HepG2 (cell line): Measurements from ENCODE around the gene P4HTM. TPM values are rescaled to one million over a fixed set of nuclear protein-coding genes. Genes with fewer than 3 reads are reported as not detected.

ENCODE experiments used
- CENPX ChIP-seq: sonication (generic); formaldehyde crosslinking; IDR thresholded peaks from 2 replicates; pipeline ENCODE4 v1.9.0; 2021; ENCODE audit warnings: mild to moderate bottlenecking, missing genetic modification reagents, moderate library complexity
- ELF4 ChIP-seq: sonication (generic); formaldehyde crosslinking; IDR thresholded peaks from 2 replicates; pipeline ENCODE4 v1.5.0; 2020; ENCODE audit warnings: missing genetic modification reagents, mild to moderate bottlenecking, moderate library complexity, borderline replicate concordance
- EP300 ChIP-seq, 3 experiments: sonication (generic) in 1 of 3; formaldehyde crosslinking in 1 of 3; IDR thresholded peaks; 2 replicates each; pipeline versions ENCODE4 v1.5.1 to v1.6.1; 2011 to 2020; ENCODE audit warnings: low read depth in 2 of 3, low read length in 2 of 3, borderline replicate concordance in 1 of 3, improper control_type of control experiment in 1 of 3, mild to moderate bottlenecking in 1 of 3, missing genetic modification reagents in 1 of 3, moderate library complexity in 1 of 3
- HES4 ChIP-seq: sonication (generic); formaldehyde crosslinking; IDR thresholded peaks from 2 replicates; pipeline ENCODE4 v1.9.0; 2021; ENCODE audit warnings: mild to moderate bottlenecking, missing genetic modification reagents, borderline replicate concordance
- HNRNPL ChIP-seq: fragments of 200-400 bp; formaldehyde crosslinking; IDR thresholded peaks from 2 replicates; pipeline ENCODE4 v1.6.1; 2017; ENCODE audit warnings: mild to moderate bottlenecking, low read depth, low read length
- HOXA7 ChIP-seq: sonication (generic); formaldehyde crosslinking; IDR thresholded peaks from 2 replicates; pipeline ENCODE4 v1.8.1; 2022; ENCODE audit warnings: mild to moderate bottlenecking, missing genetic modification reagents, moderate library complexity
- KDM2A ChIP-seq: sonication (generic); formaldehyde crosslinking; IDR thresholded peaks from 2 replicates; pipeline ENCODE4 v1.4.0; 2020; ENCODE audit warnings: low read depth, missing genetic modification reagents, borderline replicate concordance
- MXI1 ChIP-seq: IDR thresholded peaks from 3 replicates; pipeline ENCODE4 v1.6.1; 2012; ENCODE audit warnings: low read depth, low read length, inconsistent platforms, borderline replicate concordance
- NFKBIZ ChIP-seq: IDR thresholded peaks from 2 replicates; pipeline ENCODE4 v1.6.1; 2018; ENCODE audit warnings: missing genetic modification reagents, missing compliant biosample characterization
- RCOR2 ChIP-seq: IDR thresholded peaks from 2 replicates; pipeline ENCODE4 v1.6.1; 2016; ENCODE audit warnings: missing biosample characterization, missing genetic modification reagents
- REL ChIP-seq: sonication (generic); formaldehyde crosslinking; conservative IDR thresholded peaks from 2 replicates; pipeline ENCODE4 v1.8.0; 2022; ENCODE audit warnings: mild to moderate bottlenecking, missing genetic modification reagents, moderate library complexity
- RFXANK ChIP-seq: IDR thresholded peaks from 2 replicates; pipeline ENCODE4 v1.6.1; 2016
- TARDBP ChIP-seq: sonication (generic); formaldehyde crosslinking; IDR thresholded peaks from 2 replicates; pipeline ENCODE4 v1.8.0; 2022; ENCODE audit warnings: mild to moderate bottlenecking, missing genetic modification reagents
- XRCC5 ChIP-seq: fragments of 200-400 bp; formaldehyde crosslinking; optimal IDR thresholded peaks from 2 replicates; pipeline ENCODE3; 2017; ENCODE audit warnings: mild to moderate bottlenecking, low read length
- ZFAT ChIP-seq: sonication (generic); formaldehyde crosslinking; conservative IDR thresholded peaks from 2 replicates; pipeline ENCODE4 v1.8.1; 2023; ENCODE audit warnings: missing genetic modification reagents, inconsistent platforms
- ZNF143 ChIP-seq: sonication (generic); formaldehyde crosslinking; IDR thresholded peaks from 2 replicates; pipeline ENCODE4 v1.4.0; 2020; ENCODE audit warnings: missing genetic modification reagents
- ZNF264 ChIP-seq: sonication (generic); formaldehyde crosslinking; IDR thresholded peaks from 2 replicates; pipeline ENCODE4 v1.4.0; 2020; ENCODE audit warnings: missing genetic modification reagents
- ZNF484 ChIP-seq: sonication (generic); formaldehyde crosslinking; IDR thresholded peaks from 2 replicates; pipeline ENCODE4 v1.5.1; 2020; ENCODE audit warnings: mild to moderate bottlenecking, low read depth, missing genetic modification reagents, borderline replicate concordance
- ZNF558 ChIP-seq: sonication (generic); formaldehyde crosslinking; IDR thresholded peaks from 2 replicates; pipeline ENCODE4 v1.9.0; 2022; ENCODE audit warnings: mild to moderate bottlenecking, missing genetic modification reagents, borderline replicate concordance
- ZNF660 ChIP-seq: sonication (generic); formaldehyde crosslinking; IDR thresholded peaks from 2 replicates; pipeline ENCODE4 v1.5.1; 2020; ENCODE audit warnings: mild to moderate bottlenecking, low read depth, missing genetic modification reagents, borderline replicate concordance
- ZNF724P ChIP-seq: sonication (generic); formaldehyde crosslinking; IDR thresholded peaks from 2 replicates; pipeline ENCODE4 v1.8.0; 2022; ENCODE audit warnings: missing genetic modification reagents, borderline replicate concordance
- polyA plus RNA-seq, 8 experiments: library from polyadenylated mRNA; depleted of rRNA in 3 of 8; stranded (reverse) in 7 of 8; unstranded in 1 of 8; fragments of >200 nt; fragmentation: Illumina TruSeq in 4 of 8; extraction: Trizol in 4 of 8; gene quantifications; 2 replicates each; pipeline versions ENCODE4 v1.2.1 to v1.2.3, GENCODE V29; 2011 to 2016; ENCODE audit warnings: low read depth in 4 of 8, missing spikeins in 1 of 8, mixed read lengths in 1 of 8; ENCODE audit not compliant: insufficient read depth in 1 of 8
- total RNA-seq, 5 experiments: library from RNA; depleted of rRNA; stranded (reverse); fragments of >200 nt; fragmentation: Illumina TruSeq; extraction: Trizol; gene quantifications; 2 replicates each; pipeline ENCODE4 v1.2.3, GENCODE V29; 2016; ENCODE audit warnings: low read depth in 1 of 5
- TF ChIP-seq, protein P1 (sequence below): sonication (generic); formaldehyde crosslinking; IDR thresholded peaks from 2 replicates; pipeline ENCODE4 v1.4.0; 2020; ENCODE audit warnings: missing genetic modification reagents
- TF ChIP-seq, protein P2 (sequence below): fragments of 450-650 bp; IDR thresholded peaks from 2 replicates; pipeline ENCODE4 v1.6.1; 2016
- TF ChIP-seq, protein P3 (sequence below): sonication (generic); formaldehyde crosslinking; IDR thresholded peaks from 2 replicates; pipeline ENCODE4 v1.4.0; 2020; ENCODE audit warnings: missing genetic modification reagents

Gene P4HTM
- total and polyA plus RNA-seq, 2 of the 13 experiments (the other 11 are each of a cell fraction or from before 2014, with no cell fraction given) = 0.01 TPM; not detected in 1

GRCh38 chr3:49028673-49029562 lies 38.9 kb downstream of the P4HTM start, which contains the start of gene IMPDH2 (continued):
- TF ChIP-seq, protein P1, sequence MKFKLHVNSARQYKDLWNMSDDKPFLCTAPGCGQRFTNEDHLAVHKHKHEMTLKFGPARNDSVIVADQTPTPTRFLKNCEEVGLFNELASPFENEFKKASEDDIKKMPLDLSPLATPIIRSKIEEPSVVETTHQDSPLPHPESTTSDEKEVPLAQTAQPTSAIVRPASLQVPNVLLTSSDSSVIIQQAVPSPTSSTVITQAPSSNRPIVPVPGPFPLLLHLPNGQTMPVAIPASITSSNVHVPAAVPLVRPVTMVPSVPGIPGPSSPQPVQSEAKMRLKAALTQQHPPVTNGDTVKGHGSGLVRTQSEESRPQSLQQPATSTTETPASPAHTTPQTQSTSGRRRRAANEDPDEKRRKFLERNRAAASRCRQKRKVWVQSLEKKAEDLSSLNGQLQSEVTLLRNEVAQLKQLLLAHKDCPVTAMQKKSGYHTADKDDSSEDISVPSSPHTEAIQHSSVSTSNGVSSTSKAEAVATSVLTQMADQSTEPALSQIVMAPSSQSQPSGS = peak; percentile 98
- TF ChIP-seq NFKBIZ (peak; percentile 85), EP300 (IDR thresholded peaks at IDR 0.05; ENCODE audit: low read depth in 2 of 2, low read length in 2 of 2) (peak in 1 of 2 experiments; percentile 42; a peak in 1 of 4 replicates), EP300 (CRISPR knock-in tag; IDR thresholded peaks at IDR 0.05; ENCODE audit: borderline replicate concordance) (peak; percentile 63), ZNF724P (CRISPR knock-in tag) (peak; percentile 93; the same call in 1 of the 2 replicates), ZNF558 (CRISPR knock-in tag) (no peak; the same call in 1 of the 2 replicates), ZNF660 (CRISPR knock-in tag) (no peak), TARDBP (CRISPR knock-in tag) (peak; percentile 81), HES4 (peak; percentile 90), HOXA7 (no peak), CENPX (CRISPR knock-in tag) (no peak), ZFAT (CRISPR knock-in tag) (no peak), ZNF264 (peak; percentile 45; the same call in 1 of the 2 replicates), ELF4 (CRISPR knock-in tag) (no peak), ZNF484 (CRISPR knock-in tag) (no peak; the same call in 1 of the 2 replicates), RCOR2 (no peak), KDM2A (CRISPR knock-in tag) (peak; percentile 100), ZNF143 (CRISPR knock-in tag) (no peak), REL (CRISPR knock-in tag) (peak; percentile 91; the same call in 1 of the 2 replicates), RFXANK (CRISPR knock-in tag) (peak; percentile 92; the same call in 1 of the 2 replicates), XRCC5 (peak; percentile 30), MXI1 (peak; percentile 81; the same call in 1 of the 3 replicates), HNRNPL (peak; percentile 69)
- TF ChIP-seq, protein P2, sequence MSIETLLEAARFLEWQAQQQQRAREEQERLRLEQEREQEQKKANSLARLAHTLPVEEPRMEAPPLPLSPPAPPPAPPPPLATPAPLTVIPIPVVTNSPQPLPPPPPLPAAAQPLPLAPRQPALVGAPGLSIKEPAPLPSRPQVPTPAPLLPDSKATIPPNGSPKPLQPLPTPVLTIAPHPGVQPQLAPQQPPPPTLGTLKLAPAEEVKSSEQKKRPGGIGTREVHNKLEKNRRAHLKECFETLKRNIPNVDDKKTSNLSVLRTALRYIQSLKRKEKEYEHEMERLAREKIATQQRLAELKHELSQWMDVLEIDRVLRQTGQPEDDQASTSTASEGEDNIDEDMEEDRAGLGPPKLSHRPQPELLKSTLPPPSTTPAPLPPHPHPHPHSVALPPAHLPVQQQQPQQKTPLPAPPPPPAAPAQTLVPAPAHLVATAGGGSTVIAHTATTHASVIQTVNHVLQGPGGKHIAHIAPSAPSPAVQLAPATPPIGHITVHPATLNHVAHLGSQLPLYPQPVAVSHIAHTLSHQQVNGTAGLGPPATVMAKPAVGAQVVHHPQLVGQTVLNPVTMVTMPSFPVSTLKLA = no peak
- TF ChIP-seq, protein P3, sequence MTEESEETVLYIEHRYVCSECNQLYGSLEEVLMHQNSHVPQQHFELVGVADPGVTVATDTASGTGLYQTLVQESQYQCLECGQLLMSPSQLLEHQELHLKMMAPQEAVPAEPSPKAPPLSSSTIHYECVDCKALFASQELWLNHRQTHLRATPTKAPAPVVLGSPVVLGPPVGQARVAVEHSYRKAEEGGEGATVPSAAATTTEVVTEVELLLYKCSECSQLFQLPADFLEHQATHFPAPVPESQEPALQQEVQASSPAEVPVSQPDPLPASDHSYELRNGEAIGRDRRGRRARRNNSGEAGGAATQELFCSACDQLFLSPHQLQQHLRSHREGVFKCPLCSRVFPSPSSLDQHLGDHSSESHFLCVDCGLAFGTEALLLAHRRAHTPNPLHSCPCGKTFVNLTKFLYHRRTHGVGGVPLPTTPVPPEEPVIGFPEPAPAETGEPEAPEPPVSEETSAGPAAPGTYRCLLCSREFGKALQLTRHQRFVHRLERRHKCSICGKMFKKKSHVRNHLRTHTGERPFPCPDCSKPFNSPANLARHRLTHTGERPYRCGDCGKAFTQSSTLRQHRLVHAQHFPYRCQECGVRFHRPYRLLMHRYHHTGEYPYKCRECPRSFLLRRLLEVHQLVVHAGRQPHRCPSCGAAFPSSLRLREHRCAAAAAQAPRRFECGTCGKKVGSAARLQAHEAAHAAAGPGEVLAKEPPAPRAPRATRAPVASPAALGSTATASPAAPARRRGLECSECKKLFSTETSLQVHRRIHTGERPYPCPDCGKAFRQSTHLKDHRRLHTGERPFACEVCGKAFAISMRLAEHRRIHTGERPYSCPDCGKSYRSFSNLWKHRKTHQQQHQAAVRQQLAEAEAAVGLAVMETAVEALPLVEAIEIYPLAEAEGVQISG (CRISPR knock-in tag) = peak; percentile 94
